Endodermal cell (in vitro differentiated cells): Measurements from ENCODE around the gene THSD7B. TPM values are rescaled to one million over a fixed set of nuclear protein-coding genes. Genes with fewer than 3 reads are reported as not detected.

Experiments
- DNase-seq: peaks from one replicate; pipeline ENCODE4 v3.0.0-alpha.2; 2017
- H3K27ac ChIP-seq: 2 replicates; pipeline ENCODE4 v1.5.1; 2013; ENCODE audit warnings: mild to moderate bottlenecking, low read depth, low read length, moderate library complexity
- H3K27me3 ChIP-seq: 2 replicates; pipeline ENCODE4 v1.6.1; 2013; ENCODE audit warnings: mild to moderate bottlenecking, low read length, moderate library complexity; ENCODE audit not compliant: insufficient read depth, control insufficient read depth, poor library complexity, severe bottlenecking
- H3K36me3 ChIP-seq: 2 replicates; pipeline ENCODE4 v1.7.0; 2013; ENCODE audit warnings: mild to moderate bottlenecking, low read length, moderate library complexity; ENCODE audit not compliant: control insufficient read depth, insufficient read depth
- H3K4me1 ChIP-seq: one replicate; pipeline ENCODE4 v1.7.0; 2013; ENCODE audit warnings: low read length; ENCODE audit not compliant: control insufficient read depth, insufficient read depth
- H3K4me3 ChIP-seq: 2 replicates; pipeline ENCODE4 v1.5.1; 2013; ENCODE audit warnings: mild to moderate bottlenecking, low read length, moderate library complexity
- H3K9ac ChIP-seq: 2 replicates; pipeline ENCODE4 v1.6.1; 2013; ENCODE audit warnings: mild to moderate bottlenecking, low read length, moderate library complexity; ENCODE audit not compliant: poor library complexity, severe bottlenecking; ENCODE audit errors: extremely low read depth
- H3K9me3 ChIP-seq: 2 replicates; pipeline ENCODE4 v1.6.1; 2013; ENCODE audit warnings: mild to moderate bottlenecking, low read length, moderate library complexity; ENCODE audit not compliant: control insufficient read depth
- H3K27ac Mint-ChIP-seq: 2 replicates; pipeline ENCODE4 v1.8.0; 2020; ENCODE audit warnings: mixed read lengths
- H3K27me3 Mint-ChIP-seq: 2 replicates; pipeline ENCODE4 v1.8.0; 2021; ENCODE audit warnings: mild to moderate bottlenecking, mixed read lengths; ENCODE audit not compliant: insufficient read depth
- H3K36me3 Mint-ChIP-seq: 2 replicates; pipeline ENCODE4 v1.8.0; 2020; ENCODE audit warnings: low read depth, mixed read lengths
- H3K4me1 Mint-ChIP-seq: 2 replicates; pipeline ENCODE4 v1.8.0; 2020; ENCODE audit warnings: mixed read lengths
- H3K4me3 Mint-ChIP-seq: 2 replicates; pipeline ENCODE4 v1.8.0; 2020; ENCODE audit warnings: mild to moderate bottlenecking, moderate library complexity, mixed read lengths
- H3K9me3 Mint-ChIP-seq: 2 replicates; pipeline ENCODE4 v1.8.0; 2020; ENCODE audit warnings: mild to moderate bottlenecking, mixed read lengths
- WGBS, 2 experiments: methylation state at CpG; one replicate each; pipeline versions ENCODE4 v1.1.5 to v1.1.7; 2013; ENCODE audit warnings: missing lambda C conversion rate in 2 of 2, mixed read lengths in 1 of 2; ENCODE audit not compliant: insufficient coverage in 1 of 2, insufficient read length in 1 of 2; 5-methylcytosine and 5-hydroxymethylcytosine counted together
- total RNA-seq, 2 donors: library from RNA; stranded (reverse); fragmentation: NEBNext Ultra II Directional in 1 of 2; extraction: Animal tissue kit (Norgen Biotek cat#: 25700) in 1 of 2; gene quantifications; 2 replicates in 1 of 2; 3 replicates in 1 of 2; pipeline ENCODE4 v1.2.1, GENCODE V29; 2021
- TF ChIP-seq, protein P1 (sequence below): fragments of 200-600 bp; sonication (generic); conservative IDR thresholded peaks from 2 replicates; pipeline ENCODE4 v1.5.0; 2021; ENCODE audit warnings: antibody characterized with exemption, mild to moderate bottlenecking

Gene THSD7B
- total RNA-seq, 2 donors from 2014 or later, result 1.8 to 2.6 TPM

DNA sequence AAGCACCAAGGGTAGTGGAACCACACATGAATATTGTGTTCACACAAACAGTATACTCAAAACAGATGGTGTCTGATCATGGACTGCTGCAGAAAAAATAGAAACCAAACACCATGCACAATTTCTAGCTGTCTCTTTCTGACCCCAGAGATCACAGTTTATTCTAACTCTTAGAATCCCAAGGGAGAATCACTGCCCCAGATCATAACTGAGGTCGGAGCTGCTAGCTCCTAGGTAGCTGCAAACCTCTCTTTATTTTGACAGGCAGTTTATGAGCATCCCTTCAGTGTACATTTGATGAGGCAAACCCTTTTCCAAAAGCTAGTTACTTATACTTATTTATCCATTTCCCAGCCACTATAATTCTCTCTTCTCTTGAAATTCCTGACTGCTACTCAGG is 759.8 kb downstream of the THSD7B start:
- DNase-seq, result no peak
- no peak overlapping the region for H3K9ac ChIP-seq
- H3K27ac ChIP-seq, result no peak overlapping the region
- H3K27me3 ChIP-seq, result no peaks in the 10 kb centered on the region
- TF ChIP-seq, protein P1, sequence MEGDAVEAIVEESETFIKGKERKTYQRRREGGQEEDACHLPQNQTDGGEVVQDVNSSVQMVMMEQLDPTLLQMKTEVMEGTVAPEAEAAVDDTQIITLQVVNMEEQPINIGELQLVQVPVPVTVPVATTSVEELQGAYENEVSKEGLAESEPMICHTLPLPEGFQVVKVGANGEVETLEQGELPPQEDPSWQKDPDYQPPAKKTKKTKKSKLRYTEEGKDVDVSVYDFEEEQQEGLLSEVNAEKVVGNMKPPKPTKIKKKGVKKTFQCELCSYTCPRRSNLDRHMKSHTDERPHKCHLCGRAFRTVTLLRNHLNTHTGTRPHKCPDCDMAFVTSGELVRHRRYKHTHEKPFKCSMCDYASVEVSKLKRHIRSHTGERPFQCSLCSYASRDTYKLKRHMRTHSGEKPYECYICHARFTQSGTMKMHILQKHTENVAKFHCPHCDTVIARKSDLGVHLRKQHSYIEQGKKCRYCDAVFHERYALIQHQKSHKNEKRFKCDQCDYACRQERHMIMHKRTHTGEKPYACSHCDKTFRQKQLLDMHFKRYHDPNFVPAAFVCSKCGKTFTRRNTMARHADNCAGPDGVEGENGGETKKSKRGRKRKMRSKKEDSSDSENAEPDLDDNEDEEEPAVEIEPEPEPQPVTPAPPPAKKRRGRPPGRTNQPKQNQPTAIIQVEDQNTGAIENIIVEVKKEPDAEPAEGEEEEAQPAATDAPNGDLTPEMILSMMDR, result no peak
- Mint-ChIP-seq H3K9me3 (no peaks in the 10 kb centered on the region), H3K27me3 (no peaks in the 10 kb centered on the region), H3K27ac (no peak overlapping the region), H3K4me3 (no peak overlapping the region), H3K36me3 (no peaks in the 10 kb centered on the region), H3K4me1 (peaks cover 21% of the 10 kb centered on the region)
- H3K36me3 ChIP-seq, result no peaks in the 10 kb centered on the region
- no peaks in the 10 kb centered on the region for H3K4me1 ChIP-seq
- whole genome bisulfite sequencing, 2 experiments, result 98 to 100% methylated on average over 1 of the region's 1 CpG
- no peak overlapping the region for H3K4me3 ChIP-seq
- no peaks in the 10 kb centered on the region for H3K9me3 ChIP-seq

DNA sequence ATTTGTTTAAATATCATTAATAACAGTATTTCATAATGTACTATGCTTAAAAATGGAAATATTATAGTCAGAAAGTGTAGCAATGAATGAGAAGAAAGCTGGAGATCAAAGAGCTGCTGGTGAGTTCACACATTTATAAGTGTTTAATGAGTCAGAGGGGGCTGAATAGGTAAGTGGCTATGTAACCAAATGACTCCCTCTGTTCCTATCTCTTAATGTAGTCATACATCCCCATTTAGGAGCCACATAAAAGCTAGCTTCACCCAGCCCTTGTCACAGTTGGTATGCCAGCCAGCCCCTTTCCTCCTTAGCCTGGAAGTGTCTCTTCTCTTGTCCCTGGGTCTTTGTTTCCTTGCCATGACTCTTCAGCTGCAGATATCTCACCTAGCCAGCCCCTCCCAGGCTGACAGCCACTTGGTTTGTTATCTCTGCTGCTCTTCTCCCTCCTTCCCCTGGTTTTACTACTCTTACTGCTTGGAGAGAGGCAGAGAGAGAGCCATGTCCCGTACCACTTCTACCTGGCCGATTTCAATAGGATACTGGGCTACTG is 760.4 kb downstream of the THSD7B start:
- no peaks in the 10 kb centered on the region for H3K36me3 ChIP-seq
- H3K4me1 ChIP-seq, result no peaks in the 10 kb centered on the region
- no peak overlapping the region for H3K9ac ChIP-seq
- no peak overlapping the region for H3K27ac ChIP-seq
- TF ChIP-seq, protein P1, result no peak
- no peak overlapping the region for H3K27ac Mint-ChIP-seq
- no peaks in the 10 kb centered on the region for H3K36me3 Mint-ChIP-seq
- H3K4me1 Mint-ChIP-seq, result peaks cover 21% of the 10 kb centered on the region
- no peak overlapping the region for H3K4me3 ChIP-seq
- H3K9me3 ChIP-seq, result no peaks in the 10 kb centered on the region
- no peaks in the 10 kb centered on the region for H3K9me3 Mint-ChIP-seq
- 93% methylated on average over 2 of the region's 2 CpGs; no CpG with 5 or more reads in 1 of the 2 experiments for WGBS, 2 experiments
- DNase-seq, result peak; percentile 74
- H3K27me3 Mint-ChIP-seq, result no peaks in the 10 kb centered on the region
- H3K27me3 ChIP-seq, result no peaks in the 10 kb centered on the region
- no peak overlapping the region for H3K4me3 Mint-ChIP-seq

DNA sequence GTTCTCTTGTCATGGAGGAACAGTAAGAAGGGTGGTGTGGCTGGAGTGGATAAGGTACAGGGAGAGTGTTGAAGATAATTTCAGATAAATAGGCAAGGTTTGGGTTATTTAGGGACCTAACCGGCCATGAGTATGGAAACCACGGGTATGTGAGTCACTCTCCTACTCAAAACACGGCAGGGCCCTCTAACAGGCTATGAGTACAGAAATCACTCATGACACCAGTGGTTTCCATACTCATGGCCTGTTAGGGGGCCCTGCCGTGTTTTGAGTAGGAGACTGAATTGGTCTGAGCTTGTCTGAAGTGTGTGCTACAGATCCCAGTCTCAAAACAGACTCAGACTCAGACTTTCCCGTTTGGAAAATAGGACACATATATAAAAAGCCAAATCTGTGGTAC is 770.6 kb downstream of the THSD7B start:
- no peak overlapping the region for H3K27ac ChIP-seq
- TF ChIP-seq, protein P1, result no peak
- no peak overlapping the region for H3K9ac ChIP-seq
- Mint-ChIP-seq H3K9me3 (no peaks in the 10 kb centered on the region), H3K27ac (no peak overlapping the region), H3K27me3 (no peaks in the 10 kb centered on the region), H3K4me1 (no peaks in the 10 kb centered on the region), H3K36me3 (no peaks in the 10 kb centered on the region), H3K4me3 (no peak overlapping the region)
- DNase-seq, result no peak
- 89% methylated on average over 5 of the region's 5 CpGs; no CpG with 5 or more reads in 1 of the 2 experiments for whole genome bisulfite sequencing, 2 experiments
- H3K4me1 ChIP-seq, result no peaks in the 10 kb centered on the region
- H3K27me3 ChIP-seq, result no peaks in the 10 kb centered on the region
- no peak overlapping the region for H3K4me3 ChIP-seq
- no peaks in the 10 kb centered on the region for H3K9me3 ChIP-seq
- no peaks in the 10 kb centered on the region for H3K36me3 ChIP-seq
